GM21381 (cell line): ENCODE data around the gene EXPH5.

Experiments
- ATAC-seq: cut with Tn5 transposase; IDR thresholded peaks from one replicate; pipeline ENCODE4 v1.9.1; 2021; ENCODE audit warnings: mild to moderate bottlenecking, moderate library complexity; ENCODE audit not compliant: unreplicated experiment

Gene EXPH5

DNA sequence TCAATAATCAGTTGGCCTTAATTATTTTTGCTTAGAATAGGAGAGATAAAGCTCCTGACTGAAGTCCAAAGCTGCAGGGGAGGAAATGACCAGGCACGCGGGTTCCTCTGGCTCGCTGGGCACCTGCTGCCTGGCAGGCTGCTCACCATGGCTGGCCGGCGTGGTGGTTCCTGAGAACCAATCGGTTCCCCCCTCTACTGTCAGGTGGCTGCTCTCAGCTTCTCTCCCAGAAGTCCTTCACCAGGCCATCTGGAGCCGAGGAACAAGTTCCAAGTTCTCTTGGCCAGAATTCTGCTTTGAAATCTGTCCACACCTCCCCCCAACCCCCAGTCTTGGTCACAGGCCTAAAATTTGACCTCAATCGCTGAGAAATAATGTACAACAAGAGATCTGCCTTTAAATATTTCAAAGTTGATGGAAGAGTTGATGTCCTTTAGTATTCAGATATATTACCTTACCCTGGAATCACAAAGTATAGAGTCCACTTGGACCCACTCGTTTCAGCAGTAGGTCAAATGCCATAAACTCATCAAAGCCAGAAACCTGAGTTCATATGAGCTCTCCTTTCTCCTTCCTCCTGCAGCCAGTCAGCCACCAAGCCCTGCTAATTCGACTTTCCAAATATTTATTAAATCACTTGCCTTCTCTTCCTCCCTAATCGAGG is 25.2 kb downstream of the EXPH5 start:
- no peak for ATAC-seq

- no peak for ATAC-seq
Measured at GRCh38 chr11:108565653-108566052, 27.9 kb downstream of the EXPH5 start.

DNA sequence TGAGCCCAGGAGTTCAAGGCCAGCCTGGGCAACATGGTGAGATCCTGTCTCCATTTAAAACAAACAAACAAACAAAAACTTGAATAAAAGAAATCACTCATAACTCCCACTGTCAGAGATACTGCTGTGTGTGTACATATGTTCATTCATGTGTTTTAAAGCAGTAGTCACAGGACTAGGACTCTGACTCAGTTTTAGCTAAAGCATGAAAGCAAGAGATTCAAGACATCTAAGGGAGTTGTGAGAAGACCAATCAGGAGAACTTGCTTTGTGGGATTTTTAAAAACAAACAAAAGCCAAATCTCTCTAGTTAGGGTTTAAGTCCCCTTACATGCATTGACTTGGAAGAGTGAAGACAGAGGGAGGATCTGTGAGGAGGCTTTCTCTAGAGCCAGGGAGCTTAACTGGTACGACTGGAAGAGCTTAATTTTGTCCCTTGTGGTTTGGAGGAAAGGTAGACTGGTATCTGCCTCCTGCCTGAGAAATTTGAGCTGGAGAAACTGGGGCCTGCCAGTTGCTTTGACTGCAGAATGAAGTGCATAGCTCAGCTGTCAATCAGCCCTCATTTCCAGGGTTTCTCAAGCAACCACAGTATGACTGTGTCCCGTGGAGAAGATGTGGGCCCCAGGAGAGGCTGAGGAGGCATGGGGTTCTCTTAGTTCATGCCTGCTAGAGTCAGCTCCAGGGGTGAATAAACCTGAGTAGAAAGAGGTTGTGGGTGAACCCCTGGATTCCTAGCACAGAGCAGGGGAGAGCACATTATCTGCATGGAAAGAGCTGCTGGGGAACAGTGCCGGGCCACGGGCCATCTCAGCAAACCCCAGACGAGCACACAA is 30.6 kb downstream of the EXPH5 start:
- no peak for ATAC-seq

- ATAC-seq: no peak
Measured at GRCh38 chr11:108561535-108561991, 32.0 kb downstream of the EXPH5 start.

GRCh38 chr11:108559904-108560303 is 33.7 kb downstream of the EXPH5 start:
- ATAC-seq: no peak

GRCh38 chr11:108559340-108559739 is 34.2 kb downstream of the EXPH5 start:
- ATAC-seq: no peak

GRCh38 chr11:108558222-108558621 is 35.3 kb downstream of the EXPH5 start:
- no peak for ATAC-seq

- no peak for ATAC-seq
Measured at GRCh38 chr11:108556019-108556418, 37.5 kb downstream of the EXPH5 start.

DNA sequence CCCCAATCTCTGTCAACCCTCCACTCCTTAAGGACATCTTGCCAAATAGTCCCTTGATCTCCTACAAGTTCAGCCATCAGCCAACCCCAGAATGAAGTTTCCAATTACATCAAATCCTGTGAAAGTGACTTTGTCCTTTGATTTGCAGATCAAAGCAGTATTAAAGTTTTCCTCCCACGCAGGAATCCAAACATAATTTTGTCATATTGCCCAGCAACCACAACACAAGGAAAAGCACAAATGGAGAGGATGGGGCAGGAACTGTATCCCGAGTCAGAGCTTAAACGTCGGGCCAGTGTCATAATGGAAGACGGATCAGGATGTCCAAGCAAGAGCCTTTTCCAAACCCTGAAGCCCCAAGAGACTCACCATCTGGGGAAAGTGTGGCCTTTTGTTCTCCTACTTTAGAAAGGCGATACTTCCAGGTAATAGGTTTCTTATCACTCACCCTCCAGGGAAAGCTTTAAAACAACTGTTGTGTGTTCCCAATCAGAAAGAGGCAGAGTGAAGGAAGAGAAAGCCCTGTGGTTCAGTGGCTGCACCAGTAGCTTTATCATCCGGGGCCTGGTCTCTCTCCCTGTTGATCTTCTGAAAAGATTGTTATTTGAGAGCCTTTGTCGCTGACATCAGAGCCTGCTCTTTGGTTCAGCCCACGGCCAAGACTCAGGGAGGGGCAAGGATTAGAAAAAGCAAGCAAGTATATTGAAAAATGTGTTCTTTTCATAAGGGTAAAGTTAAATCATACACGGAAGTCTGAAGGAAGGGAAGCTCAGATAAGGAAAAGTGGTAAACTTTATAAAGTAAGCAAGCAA is 41.7 kb downstream of the EXPH5 start:
- ATAC-seq: no peak

DNA sequence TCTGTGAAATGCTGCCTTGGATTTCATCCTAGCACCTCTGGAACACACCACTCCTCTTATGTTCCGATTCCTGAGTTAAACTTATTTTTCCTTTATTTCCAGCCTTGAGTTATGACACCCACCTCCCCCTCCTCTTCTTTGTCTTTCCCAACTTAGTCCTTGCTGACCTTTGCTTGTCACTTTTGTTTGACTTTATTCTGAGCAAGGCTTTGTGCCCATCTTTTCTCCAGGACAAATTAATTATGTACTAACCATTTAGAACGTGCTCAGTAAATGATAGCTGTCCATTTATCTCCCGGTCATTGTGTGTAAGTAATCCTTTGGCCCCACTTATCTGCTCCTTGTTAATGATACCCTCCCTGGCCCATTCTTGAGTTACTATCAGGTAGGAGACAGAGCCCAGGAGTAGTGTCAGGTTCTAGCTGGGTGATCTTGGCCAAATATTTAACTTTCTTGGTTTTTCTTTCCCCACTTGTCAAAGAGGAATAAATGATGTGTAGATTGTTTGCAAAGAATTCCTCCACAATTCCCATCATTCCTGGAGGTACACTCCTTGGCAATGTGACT is 44.2 kb downstream of the EXPH5 start:
- ATAC-seq: no peak

- no peak for ATAC-seq
Measured at GRCh38 chr11:108545909-108546501, 47.6 kb downstream of the EXPH5 start.

- no peak for ATAC-seq
Measured at GRCh38 chr11:108543316-108543964, 50.1 kb downstream of the EXPH5 start.

GRCh38 chr11:108541531-108541930 is 52.0 kb downstream of the EXPH5 start:
- no peak for ATAC-seq

DNA sequence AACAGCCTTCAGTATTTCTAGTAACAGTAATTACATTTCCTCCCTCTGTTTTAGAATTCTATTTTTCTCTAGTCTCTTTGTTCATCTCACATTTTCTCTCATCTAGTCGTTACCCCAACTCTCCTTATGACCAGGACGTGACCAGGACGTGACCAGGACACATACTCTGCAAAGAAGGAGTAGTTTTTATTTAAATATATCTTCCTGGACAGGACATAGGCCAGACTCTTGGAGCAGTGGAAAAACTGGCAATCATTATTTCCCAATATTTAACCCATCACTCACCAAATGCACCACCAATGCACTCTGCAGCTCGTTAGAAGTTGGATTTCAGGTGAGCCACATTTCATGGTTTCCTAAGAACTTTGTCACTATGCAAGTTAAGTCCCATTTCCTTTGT is 55.1 kb downstream of the EXPH5 start:
- ATAC-seq: no peak

DNA sequence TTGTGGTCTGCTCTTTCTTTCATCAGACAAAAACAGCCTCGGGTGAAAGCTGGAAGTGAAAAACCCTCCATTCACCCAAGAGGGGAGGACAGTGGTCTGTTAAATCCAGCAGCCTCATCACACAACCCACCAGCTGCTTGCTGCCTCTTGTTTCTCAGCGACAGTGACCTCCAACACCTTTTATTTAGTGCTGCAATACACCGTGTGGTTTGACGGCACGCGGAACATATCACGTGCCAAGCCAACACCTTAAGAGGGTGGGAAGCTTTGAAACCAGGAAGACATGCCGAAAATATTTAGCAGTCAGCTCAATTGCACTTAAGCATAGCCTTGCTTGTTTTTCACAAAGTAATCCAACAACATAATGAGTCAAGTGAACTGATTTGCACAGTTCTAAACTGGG is 55.5 kb downstream of the EXPH5 start:
- ATAC-seq: no peak

GRCh38 chr11:108536783-108537182 is 56.8 kb downstream of the EXPH5 start:
- no peak for ATAC-seq

DNA sequence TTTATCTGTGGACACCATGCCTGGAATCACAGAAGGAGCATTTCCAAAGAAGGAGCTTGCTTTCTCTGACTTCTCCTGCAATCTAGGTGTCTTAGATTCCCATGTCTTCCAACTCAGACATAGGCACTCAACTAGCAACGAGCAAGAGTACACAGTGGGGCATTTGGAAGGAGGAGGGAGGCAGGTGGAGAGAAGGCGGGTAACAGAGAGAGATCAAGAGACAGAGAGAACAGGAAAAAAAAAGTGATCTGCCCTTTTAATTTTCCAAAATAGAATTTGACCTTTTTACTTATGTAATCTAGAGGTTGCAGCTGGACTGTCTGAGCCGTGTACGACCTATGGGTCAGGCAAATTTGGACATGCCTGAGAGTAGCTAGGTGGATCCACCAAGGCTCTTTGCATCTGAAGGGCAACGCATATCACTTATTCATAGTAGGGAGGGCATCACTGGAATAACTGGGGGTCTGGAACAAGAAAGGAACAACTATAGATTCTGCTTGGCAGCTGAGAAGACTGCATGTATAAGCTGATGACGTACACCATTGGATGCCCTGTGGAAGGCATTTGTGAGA is 58.1 kb downstream of the EXPH5 start:
- no peak for ATAC-seq

GRCh38 chr11:108534274-108534882 is 59.2 kb downstream of the EXPH5 start:
- no peak for ATAC-seq

GRCh38 chr11:108530426-108530825 is 63.1 kb downstream of the EXPH5 start:
- ATAC-seq: no peak
